ENCODE results near the gene ARHGAP21.

ARHGAP21 gene

DNA sequence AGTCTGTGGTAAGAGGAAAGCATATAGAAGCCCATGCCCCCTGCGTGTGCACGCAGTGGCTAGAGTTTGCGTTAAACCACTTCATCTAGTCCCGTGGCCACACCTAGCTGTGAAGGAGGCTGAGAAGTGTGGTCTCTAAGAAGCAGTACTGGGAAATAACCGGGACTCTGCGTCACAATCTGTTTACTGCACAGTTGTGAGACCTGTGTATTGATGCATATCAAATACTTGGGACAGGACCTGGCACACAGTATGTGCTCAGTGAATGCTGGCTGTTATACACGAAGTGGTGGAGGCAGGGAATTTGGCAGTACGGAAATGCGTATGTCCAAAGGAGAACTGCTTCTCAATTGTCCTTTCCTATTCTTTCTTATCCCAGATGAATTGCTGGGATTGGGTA is 149.5 kb downstream of the ARHGAP21 start:
- no peak overlapping the region for H3K4me3 ChIP-seq (ENCODE audit: low read length, poor library complexity, severe bottlenecking)
- H3K4me2 ChIP-seq (ENCODE audit: low read depth, low read length, poor library complexity, severe bottlenecking) = no peak overlapping the region
- no peak overlapping the region for H2AFZ ChIP-seq (ENCODE audit: low read length)
- H3K9me3 ChIP-seq (ENCODE audit: insufficient read depth, low read depth, low read length) = no peaks in the 10 kb centered on the region
- TF ChIP-seq, protein P1, sequence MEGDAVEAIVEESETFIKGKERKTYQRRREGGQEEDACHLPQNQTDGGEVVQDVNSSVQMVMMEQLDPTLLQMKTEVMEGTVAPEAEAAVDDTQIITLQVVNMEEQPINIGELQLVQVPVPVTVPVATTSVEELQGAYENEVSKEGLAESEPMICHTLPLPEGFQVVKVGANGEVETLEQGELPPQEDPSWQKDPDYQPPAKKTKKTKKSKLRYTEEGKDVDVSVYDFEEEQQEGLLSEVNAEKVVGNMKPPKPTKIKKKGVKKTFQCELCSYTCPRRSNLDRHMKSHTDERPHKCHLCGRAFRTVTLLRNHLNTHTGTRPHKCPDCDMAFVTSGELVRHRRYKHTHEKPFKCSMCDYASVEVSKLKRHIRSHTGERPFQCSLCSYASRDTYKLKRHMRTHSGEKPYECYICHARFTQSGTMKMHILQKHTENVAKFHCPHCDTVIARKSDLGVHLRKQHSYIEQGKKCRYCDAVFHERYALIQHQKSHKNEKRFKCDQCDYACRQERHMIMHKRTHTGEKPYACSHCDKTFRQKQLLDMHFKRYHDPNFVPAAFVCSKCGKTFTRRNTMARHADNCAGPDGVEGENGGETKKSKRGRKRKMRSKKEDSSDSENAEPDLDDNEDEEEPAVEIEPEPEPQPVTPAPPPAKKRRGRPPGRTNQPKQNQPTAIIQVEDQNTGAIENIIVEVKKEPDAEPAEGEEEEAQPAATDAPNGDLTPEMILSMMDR (conservative IDR thresholded peaks at IDR 0.05; ENCODE audit: low read length) = no peak
- TF ChIP-seq EZH2phosphoT487 (IDR thresholded peaks at IDR 0.05; ENCODE audit: borderline replicate concordance) = no peak
- H3K4me1 ChIP-seq (ENCODE audit: insufficient read depth, low read length, poor library complexity, severe bottlenecking) = peaks cover 15% of the 10 kb centered on the region
- no peaks in the 10 kb centered on the region for H4K20me1 ChIP-seq (ENCODE audit: insufficient read depth, low read length, poor library complexity, severe bottlenecking)
- no peak overlapping the region for H3K9ac ChIP-seq (ENCODE audit: low read depth, low read length, poor library complexity, severe bottlenecking)
- H3K79me2 ChIP-seq (ENCODE audit: insufficient read depth, low read length) = no peaks in the 10 kb centered on the region
- H3F3A ChIP-seq (ENCODE audit: low read depth) = no peaks in the 10 kb centered on the region
- H3K9me2 ChIP-seq (replicated peaks; ENCODE audit: low read depth, low read length) = no peaks in the 10 kb centered on the region
- H3K36me3 ChIP-seq (ENCODE audit: insufficient read depth, low read length) = no peaks in the 10 kb centered on the region
- no peaks in the 10 kb centered on the region for H3K27me3 ChIP-seq (ENCODE audit: insufficient read depth, low read length, poor library complexity, severe bottlenecking)

DNA sequence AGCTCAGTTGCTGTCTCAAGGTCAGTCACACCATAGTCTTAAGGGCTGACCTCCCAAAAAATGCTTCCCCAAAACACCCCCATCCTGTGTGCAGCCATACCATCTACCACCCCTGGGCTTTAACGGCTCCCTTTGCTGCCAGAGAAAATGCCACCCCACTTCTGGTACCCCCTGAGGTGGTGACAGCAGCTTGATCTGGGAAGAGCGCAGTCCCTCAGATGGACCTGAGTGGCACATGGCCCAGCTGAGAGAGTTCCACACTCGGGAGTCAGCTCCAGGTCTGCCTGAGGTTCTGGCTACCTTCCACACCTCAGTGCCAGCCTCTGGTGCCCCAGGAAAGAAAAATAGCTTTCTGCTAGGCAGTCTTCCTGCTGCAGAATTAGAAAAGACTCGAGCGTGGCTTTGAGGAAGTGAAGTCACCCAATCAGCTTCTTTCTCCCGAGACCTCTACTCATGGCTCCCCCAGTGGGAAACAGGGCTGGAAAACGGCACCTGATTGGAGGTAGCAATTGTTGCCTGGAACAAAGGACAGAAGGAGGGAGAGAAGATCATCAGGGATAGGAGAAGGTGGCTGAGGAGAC is 151.7 kb downstream of the ARHGAP21 start:
- H3K4me3 ChIP-seq (ENCODE audit: low read length, poor library complexity, severe bottlenecking) = no peak overlapping the region
- H3K9ac ChIP-seq (ENCODE audit: low read depth, low read length, poor library complexity, severe bottlenecking) = no peak overlapping the region
- no peaks in the 10 kb centered on the region for H3F3A ChIP-seq (ENCODE audit: low read depth)
- H2AFZ ChIP-seq (ENCODE audit: low read length) = no peak overlapping the region
- no peaks in the 10 kb centered on the region for H4K20me1 ChIP-seq (ENCODE audit: insufficient read depth, low read length, poor library complexity, severe bottlenecking)
- no peaks in the 10 kb centered on the region for H3K27me3 ChIP-seq (ENCODE audit: insufficient read depth, low read length, poor library complexity, severe bottlenecking)
- H3K36me3 ChIP-seq (ENCODE audit: insufficient read depth, low read length) = no peaks in the 10 kb centered on the region
- no peaks in the 10 kb centered on the region for H3K9me2 ChIP-seq (replicated peaks; ENCODE audit: low read depth, low read length)
- H3K4me2 ChIP-seq (ENCODE audit: low read depth, low read length, poor library complexity, severe bottlenecking) = no peak overlapping the region
- TF ChIP-seq, protein P1 (conservative IDR thresholded peaks at IDR 0.05; ENCODE audit: low read length) = no peak
- TF ChIP-seq EZH2phosphoT487 (IDR thresholded peaks at IDR 0.05; ENCODE audit: borderline replicate concordance) = no peak
- H3K79me2 ChIP-seq (ENCODE audit: insufficient read depth, low read length) = no peaks in the 10 kb centered on the region
- H3K9me3 ChIP-seq (ENCODE audit: insufficient read depth, low read depth, low read length) = no peaks in the 10 kb centered on the region
- peaks cover 15% of the 10 kb centered on the region for H3K4me1 ChIP-seq (ENCODE audit: insufficient read depth, low read length, poor library complexity, severe bottlenecking)

DNA sequence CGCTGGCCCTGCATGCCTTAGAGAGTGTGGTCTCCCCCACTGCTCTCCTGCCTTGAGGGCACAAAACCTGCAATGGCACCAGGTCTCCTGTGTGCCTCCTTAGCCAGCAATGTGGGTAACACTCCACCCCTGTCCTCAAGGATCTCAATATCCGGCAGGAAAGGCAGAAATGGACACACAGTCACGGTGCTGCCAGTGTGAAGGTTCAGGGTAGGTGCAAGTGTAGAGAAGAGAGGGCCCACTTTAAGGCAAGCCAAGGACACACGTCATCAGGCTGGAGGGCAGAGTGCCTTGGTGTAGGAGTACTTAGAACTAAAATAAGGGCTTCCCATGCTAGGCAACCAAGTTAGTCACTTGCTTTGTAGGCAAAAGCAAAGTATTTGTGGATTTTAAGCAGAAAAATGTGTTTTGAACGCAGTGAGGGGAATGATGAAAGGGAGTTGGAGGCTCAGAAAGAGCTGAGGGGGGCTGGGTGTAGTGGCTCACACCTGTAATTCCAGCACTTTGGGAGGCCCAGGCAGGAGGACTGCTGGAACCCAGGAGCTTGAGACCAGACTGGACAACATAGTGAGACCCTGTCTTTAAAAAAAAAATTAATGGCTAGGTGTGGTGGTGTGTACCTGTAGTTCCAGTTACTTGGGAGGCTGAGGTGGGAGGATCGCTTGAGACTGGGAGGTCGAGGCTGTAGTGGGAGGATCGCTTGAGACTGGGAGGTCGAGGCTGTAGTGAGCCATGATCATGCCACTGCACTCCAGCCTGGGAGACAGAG is 152.8 kb downstream of the ARHGAP21 start:
- H3K9me2 ChIP-seq (replicated peaks; ENCODE audit: low read depth, low read length) = no peaks in the 10 kb centered on the region
- H3K27me3 ChIP-seq (ENCODE audit: insufficient read depth, low read length, poor library complexity, severe bottlenecking) = no peaks in the 10 kb centered on the region
- no peaks in the 10 kb centered on the region for H3K79me2 ChIP-seq (ENCODE audit: insufficient read depth, low read length)
- no peak for TF ChIP-seq EZH2phosphoT487 (IDR thresholded peaks at IDR 0.05; ENCODE audit: borderline replicate concordance)
- TF ChIP-seq, protein P1 (conservative IDR thresholded peaks at IDR 0.05; ENCODE audit: low read length) = no peak
- H4K20me1 ChIP-seq (ENCODE audit: insufficient read depth, low read length, poor library complexity, severe bottlenecking) = no peaks in the 10 kb centered on the region
- no peaks in the 10 kb centered on the region for H3K36me3 ChIP-seq (ENCODE audit: insufficient read depth, low read length)
- peaks cover 12% of the 10 kb centered on the region for H3K4me1 ChIP-seq (ENCODE audit: insufficient read depth, low read length, poor library complexity, severe bottlenecking)
- no peak overlapping the region for H3K9ac ChIP-seq (ENCODE audit: low read depth, low read length, poor library complexity, severe bottlenecking)
- no peak overlapping the region for H3K4me2 ChIP-seq (ENCODE audit: low read depth, low read length, poor library complexity, severe bottlenecking)
- H3F3A ChIP-seq (ENCODE audit: low read depth) = no peaks in the 10 kb centered on the region
- no peak overlapping the region for H2AFZ ChIP-seq (ENCODE audit: low read length)
- no peak overlapping the region for H3K4me3 ChIP-seq (ENCODE audit: low read length, poor library complexity, severe bottlenecking)
- no peaks in the 10 kb centered on the region for H3K9me3 ChIP-seq (ENCODE audit: insufficient read depth, low read depth, low read length)

Measured in Loucy (cell line).